Parathyroid adenoma (tissue), 2 donors: ENCODE measurements around the gene DOK6.

Source experiments
- H2AFZ ChIP-seq: fragments of 300-600 bp; sonication (generic); one replicate; pipeline ENCODE4 v1.7.0; 2017; ENCODE audit warnings: antibody characterized with exemption, mild to moderate bottlenecking
- H3K27ac ChIP-seq: fragments of 300-600 bp; sonication (generic); one replicate; pipeline ENCODE4 v1.7.0; 2017
- H3K27me3 ChIP-seq: fragments of 300-600 bp; sonication (generic); one replicate; pipeline ENCODE4 v1.7.0; 2017; ENCODE audit warnings: low read length; ENCODE audit not compliant: control insufficient read depth, insufficient read depth
- H3K36me3 ChIP-seq: fragments of 300-600 bp; sonication (generic); one replicate; pipeline ENCODE4 v1.7.0; 2017; ENCODE audit warnings: low read length; ENCODE audit not compliant: control insufficient read depth, insufficient read depth
- H3K4me1 ChIP-seq: fragments of 300-600 bp; sonication (generic); one replicate; pipeline ENCODE4 v1.7.0; 2017; ENCODE audit warnings: control low read depth
- H3K4me2 ChIP-seq: fragments of 300-600 bp; sonication (generic); one replicate; pipeline ENCODE4 v1.7.0; 2017; ENCODE audit warnings: low read length
- H3K4me3 ChIP-seq: fragments of 300-600 bp; sonication (generic); one replicate; pipeline ENCODE4 v1.7.0; 2017; ENCODE audit warnings: low read depth, low read length
- H3K79me2 ChIP-seq: fragments of 300-600 bp; sonication (generic); one replicate; pipeline ENCODE4 v1.7.0; 2017; ENCODE audit warnings: control low read depth
- H3K9ac ChIP-seq: fragments of 300-600 bp; sonication (generic); one replicate; pipeline ENCODE4 v1.7.0; 2017; ENCODE audit warnings: mild to moderate bottlenecking
- H3K9me3 ChIP-seq: fragments of 300-600 bp; sonication (generic); one replicate; pipeline ENCODE4 v1.7.0; 2017; ENCODE audit warnings: low read length; ENCODE audit not compliant: control insufficient read depth
- TF ChIP-seq, protein P1 (sequence below): fragments of 300-600 bp; sonication (generic); IDR thresholded peaks from one replicate; pipeline ENCODE4 v1.7.0; 2017; ENCODE audit warnings: antibody characterized with exemption, mild to moderate bottlenecking
- donor health status: primary hyperparathyroidism.

The DOK6 gene

DNA sequence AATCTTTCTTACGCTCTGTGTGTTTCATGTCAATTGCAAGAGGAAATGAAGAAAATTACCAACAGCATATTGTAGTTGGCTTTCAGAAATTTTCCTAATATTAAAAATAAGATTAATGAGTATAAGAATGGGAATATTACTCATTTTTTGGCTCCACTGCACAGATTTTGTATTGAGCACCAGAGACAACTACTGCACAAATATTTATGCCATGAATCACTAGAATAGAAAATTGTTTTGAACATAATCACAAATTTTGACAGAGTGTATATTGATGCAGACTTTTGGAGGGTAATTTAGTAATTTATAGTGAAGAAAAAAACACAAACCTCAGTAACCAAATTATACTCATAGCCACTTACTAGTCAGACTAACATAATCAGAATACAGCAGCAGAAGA lies 118.3 kb downstream of the DOK6 start:
- no peaks in the 10 kb centered on the region for H3K36me3 ChIP-seq
- H3K9ac ChIP-seq: no peak overlapping the region
- H3K27me3 ChIP-seq: no peaks in the 10 kb centered on the region
- H3K4me1 ChIP-seq: no peaks in the 10 kb centered on the region
- no peak overlapping the region for H2AFZ ChIP-seq
- no peaks in the 10 kb centered on the region for H3K9me3 ChIP-seq
- no peaks in the 10 kb centered on the region for H3K79me2 ChIP-seq
- no peak overlapping the region for H3K4me2 ChIP-seq
- no peak overlapping the region for H3K4me3 ChIP-seq
- TF ChIP-seq, protein P1, sequence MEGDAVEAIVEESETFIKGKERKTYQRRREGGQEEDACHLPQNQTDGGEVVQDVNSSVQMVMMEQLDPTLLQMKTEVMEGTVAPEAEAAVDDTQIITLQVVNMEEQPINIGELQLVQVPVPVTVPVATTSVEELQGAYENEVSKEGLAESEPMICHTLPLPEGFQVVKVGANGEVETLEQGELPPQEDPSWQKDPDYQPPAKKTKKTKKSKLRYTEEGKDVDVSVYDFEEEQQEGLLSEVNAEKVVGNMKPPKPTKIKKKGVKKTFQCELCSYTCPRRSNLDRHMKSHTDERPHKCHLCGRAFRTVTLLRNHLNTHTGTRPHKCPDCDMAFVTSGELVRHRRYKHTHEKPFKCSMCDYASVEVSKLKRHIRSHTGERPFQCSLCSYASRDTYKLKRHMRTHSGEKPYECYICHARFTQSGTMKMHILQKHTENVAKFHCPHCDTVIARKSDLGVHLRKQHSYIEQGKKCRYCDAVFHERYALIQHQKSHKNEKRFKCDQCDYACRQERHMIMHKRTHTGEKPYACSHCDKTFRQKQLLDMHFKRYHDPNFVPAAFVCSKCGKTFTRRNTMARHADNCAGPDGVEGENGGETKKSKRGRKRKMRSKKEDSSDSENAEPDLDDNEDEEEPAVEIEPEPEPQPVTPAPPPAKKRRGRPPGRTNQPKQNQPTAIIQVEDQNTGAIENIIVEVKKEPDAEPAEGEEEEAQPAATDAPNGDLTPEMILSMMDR: no peak
- H3K27ac ChIP-seq: no peak overlapping the region

DNA sequence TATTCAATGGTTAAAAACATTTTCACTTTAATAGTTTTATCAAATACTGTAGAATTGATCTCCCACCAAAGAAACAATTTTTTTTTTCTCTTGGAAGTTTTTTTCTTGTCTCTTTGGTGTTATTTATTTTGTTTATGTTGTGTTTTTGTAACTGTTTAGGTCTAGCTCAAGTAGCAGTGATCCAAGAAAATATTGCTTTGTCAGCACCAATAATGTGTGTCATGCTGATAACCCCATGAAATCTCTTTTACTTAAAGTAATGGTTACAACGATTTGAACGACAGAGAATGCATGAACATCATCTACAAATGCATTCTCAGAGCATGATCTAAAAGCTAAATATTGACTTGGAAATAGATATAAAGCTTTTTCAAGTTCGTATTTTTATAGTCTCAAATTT lies 122.9 kb downstream of the DOK6 start:
- H3K27ac ChIP-seq: no peak overlapping the region
- H3K79me2 ChIP-seq: no peaks in the 10 kb centered on the region
- H3K9ac ChIP-seq: no peak overlapping the region
- H3K27me3 ChIP-seq: no peaks in the 10 kb centered on the region
- no peak overlapping the region for H2AFZ ChIP-seq
- no peaks in the 10 kb centered on the region for H3K4me1 ChIP-seq
- H3K4me2 ChIP-seq: no peak overlapping the region
- no peak overlapping the region for H3K4me3 ChIP-seq
- H3K36me3 ChIP-seq: no peaks in the 10 kb centered on the region
- TF ChIP-seq, protein P1: no peak
- H3K9me3 ChIP-seq: no peaks in the 10 kb centered on the region

DNA sequence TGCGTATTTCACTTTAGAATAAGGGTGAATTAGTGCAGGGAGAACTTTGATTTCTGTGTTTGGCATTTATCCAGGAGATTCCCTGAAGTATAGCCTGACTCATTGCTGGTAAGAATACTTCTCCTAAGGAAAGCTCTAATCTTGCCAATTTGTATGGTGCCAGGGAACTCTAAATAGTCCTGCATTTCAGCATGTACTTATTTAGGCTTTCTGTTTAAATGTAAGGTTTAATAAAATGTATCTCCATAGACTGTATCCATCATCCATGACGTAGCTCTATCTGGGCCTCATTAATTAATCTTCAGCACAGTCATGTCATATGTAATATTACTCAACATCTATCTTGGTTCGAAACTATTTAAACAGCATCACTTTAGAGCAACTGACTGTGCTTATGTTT lies 127.7 kb downstream of the DOK6 start:
- H3K79me2 ChIP-seq: no peaks in the 10 kb centered on the region
- no peak overlapping the region for H3K9ac ChIP-seq
- no peak overlapping the region for H3K27ac ChIP-seq
- no peaks in the 10 kb centered on the region for H3K27me3 ChIP-seq
- no peak overlapping the region for H3K4me2 ChIP-seq
- no peaks in the 10 kb centered on the region for H3K4me1 ChIP-seq
- no peak overlapping the region for H3K4me3 ChIP-seq
- H2AFZ ChIP-seq: no peak overlapping the region
- TF ChIP-seq, protein P1: no peak
- no peaks in the 10 kb centered on the region for H3K36me3 ChIP-seq
- H3K9me3 ChIP-seq: no peaks in the 10 kb centered on the region

DNA sequence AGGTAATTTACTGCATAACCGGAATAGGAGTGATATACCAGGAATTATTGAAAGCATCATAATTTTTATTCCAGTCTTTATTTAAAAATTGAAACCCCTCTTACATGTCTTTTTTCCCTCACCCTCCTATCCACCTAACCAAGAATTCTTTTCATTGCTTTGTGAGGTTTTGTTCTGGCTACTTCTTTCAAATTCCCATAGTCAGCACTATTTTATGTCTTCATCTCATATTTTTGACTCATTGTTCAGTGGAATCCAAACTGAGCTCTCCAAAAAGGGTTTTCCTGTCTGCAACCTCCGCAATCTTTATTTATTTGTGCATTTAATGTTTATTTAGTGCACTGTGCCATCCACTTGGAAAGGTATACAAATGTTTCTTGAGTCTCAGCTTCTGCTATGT lies 128.5 kb downstream of the DOK6 start:
- Histone ChIP-seq H3K9me3 (no peaks in the 10 kb centered on the region), H3K9ac (no peak overlapping the region), H3K27ac (no peak overlapping the region), H3K4me1 (no peaks in the 10 kb centered on the region), H3K4me2 (no peak overlapping the region), H2AFZ (no peak overlapping the region), H3K4me3 (no peak overlapping the region), H3K79me2 (no peaks in the 10 kb centered on the region), H3K27me3 (no peaks in the 10 kb centered on the region), H3K36me3 (no peaks in the 10 kb centered on the region)
- TF ChIP-seq, protein P1: no peak

DNA sequence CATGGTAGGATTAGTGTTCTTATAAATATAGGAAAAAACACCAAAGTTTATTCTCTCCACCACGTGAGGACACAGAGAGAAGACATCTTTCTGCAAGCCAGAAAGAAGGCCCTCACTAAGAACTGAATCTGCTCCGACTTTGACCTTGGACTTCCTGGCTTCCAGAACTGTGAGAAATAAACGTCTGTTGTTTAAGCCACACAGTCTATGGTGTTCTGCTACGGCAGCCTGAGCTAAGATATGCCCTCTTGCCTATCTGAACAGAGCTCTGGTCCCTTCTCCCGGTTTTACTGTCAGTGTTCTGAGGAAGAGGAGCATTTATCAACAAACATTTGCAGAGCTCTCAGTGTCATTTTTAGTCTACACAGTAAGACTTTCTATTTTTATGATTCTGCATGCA lies 131.3 kb downstream of the DOK6 start:
- H3K36me3 ChIP-seq: no peaks in the 10 kb centered on the region

More for the DNA sequence above, 131.3 kb downstream of the DOK6 start:
- TF ChIP-seq, protein P1: no peak
- no peaks in the 10 kb centered on the region for H3K79me2 ChIP-seq
- no peaks in the 10 kb centered on the region for H3K9me3 ChIP-seq
- no peak overlapping the region for H2AFZ ChIP-seq
- H3K4me2 ChIP-seq: no peak overlapping the region
- no peaks in the 10 kb centered on the region for H3K27me3 ChIP-seq
- H3K4me1 ChIP-seq: no peaks in the 10 kb centered on the region
- no peak overlapping the region for H3K27ac ChIP-seq
- H3K4me3 ChIP-seq: no peak overlapping the region
- H3K9ac ChIP-seq: no peak overlapping the region
